LNCaP clone FGC (cell line): ENCODE data around the gene TGM5.
"Not testable (repeated sequence)": the region's sequence is repeated elsewhere in the genome, so short reads cannot be mapped to it uniquely, and the experiment has no call there.

Experiments
- DNase-seq: peaks from one replicate; pipeline ENCODE4 v3.0.0-alpha.2; 2011; ENCODE audit warnings: low read depth
- H3K4me3 ChIP-seq: 2 replicates; pipeline ENCODE4 v1.5.1; 2011; ENCODE audit warnings: mild to moderate bottlenecking, low read depth, low read length, control low read depth
- CTCF ChIP-seq: IDR thresholded peaks from 2 replicates; pipeline ENCODE4 v1.5.1; 2012; ENCODE audit warnings: mild to moderate bottlenecking; ENCODE audit not compliant: control insufficient read depth, insufficient read depth; ENCODE audit errors: extremely low read depth

Gene TGM5

GRCh38 chr15:43277231-43277823 lies 10.6 kb upstream of the TGM5 start:
- H3K4me3 ChIP-seq: no peak overlapping the region
- no peak for TF ChIP-seq CTCF
- DNase-seq: no peak

DNA sequence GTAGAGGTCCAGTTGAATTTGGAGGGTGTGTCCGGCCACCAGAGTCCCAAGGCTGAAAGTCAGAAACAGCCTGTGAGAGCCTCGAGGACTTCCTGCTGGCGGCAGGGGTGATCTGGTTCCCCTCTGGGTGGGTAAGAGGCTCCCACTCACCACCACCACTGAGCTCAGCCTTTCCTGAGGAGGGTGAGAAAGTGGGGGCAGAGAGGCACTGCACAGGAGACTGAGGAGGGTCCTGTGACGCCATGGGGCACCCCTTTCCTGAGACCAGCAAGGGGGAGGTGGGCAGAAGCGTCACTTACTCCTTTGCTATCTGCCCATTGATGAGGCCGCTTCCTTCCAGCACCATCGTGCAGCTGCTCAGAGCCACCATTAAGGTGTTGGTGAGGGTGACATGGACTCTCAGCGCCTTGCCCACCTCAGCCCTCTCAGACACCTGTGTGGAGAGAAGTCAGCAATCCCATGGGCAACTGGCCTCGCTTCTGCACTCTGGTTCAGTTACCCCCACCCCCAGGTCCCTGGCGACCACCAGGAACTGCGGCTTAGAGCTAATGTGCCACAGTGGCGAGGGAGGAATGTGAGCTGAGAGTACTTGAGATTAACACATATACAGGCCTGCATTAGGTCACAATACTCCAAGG lies 10.0 kb upstream of the TGM5 start:
- DNase-seq: no peak
- no peak overlapping the region for H3K4me3 ChIP-seq
- no peak for TF ChIP-seq CTCF

DNA sequence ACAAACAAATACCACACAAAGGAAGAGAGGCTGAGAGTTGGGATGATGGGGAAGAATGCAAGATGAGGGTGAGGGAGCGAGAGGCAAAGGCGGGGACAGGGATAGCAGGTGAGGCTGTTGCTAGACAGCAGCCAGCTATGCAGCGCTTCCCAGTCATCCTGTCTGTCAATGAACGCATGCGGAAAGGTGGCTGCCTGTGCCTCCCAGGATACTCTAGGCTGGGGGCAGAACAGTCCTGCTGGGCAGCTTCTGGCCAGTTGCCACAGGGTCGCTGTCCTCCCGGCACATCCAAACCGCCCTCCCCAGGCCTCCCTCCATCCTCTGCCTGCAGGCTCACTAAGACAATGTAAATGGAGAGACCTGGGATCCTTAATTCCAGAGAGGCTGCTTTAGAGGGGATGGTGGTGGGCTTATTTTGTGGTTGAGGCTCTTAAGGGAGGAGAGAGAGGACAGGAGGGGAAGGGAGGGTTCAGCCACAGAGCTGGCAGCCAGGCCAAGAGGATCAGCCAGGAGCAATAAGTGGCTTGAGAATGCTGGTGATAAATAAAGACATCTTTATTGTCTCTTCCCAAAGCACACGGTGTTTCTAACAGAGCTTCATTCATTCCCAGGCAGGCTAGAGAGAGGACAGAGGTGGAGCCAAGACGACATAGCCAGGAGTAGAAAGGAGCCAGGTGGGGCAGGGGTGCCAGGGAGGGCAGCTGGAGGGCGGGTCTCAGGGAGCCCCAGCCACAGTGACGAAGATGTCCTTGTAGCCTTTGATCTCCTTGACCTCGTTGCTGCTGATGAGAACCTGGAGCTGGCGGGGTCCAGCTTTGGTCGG lies 9.2 kb upstream of the TGM5 start:
- DNase-seq: no peak
- H3K4me3 ChIP-seq: no peak overlapping the region
- no peak for TF ChIP-seq CTCF

DNA sequence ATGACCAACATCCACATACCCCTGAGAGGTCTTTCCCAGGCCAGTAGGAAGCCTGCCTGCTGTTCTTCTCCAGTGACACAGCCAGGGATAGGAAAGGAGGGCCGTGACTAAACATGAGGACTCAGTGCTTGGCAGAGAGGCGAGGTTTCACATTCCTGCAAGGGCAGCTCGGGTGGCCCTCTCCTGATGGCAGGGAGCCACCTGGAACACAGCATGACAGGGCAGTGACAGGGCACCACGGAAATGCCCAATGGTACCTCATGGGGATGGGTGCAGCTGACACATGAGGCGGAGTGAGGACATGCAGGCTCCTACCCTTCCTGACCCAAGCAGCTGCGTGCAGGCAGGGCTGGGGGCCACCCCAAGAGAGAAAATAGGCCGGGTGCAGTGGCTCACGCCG lies 7.4 kb upstream of the TGM5 start:
- H3K4me3 ChIP-seq: no peak overlapping the region
- no peak for TF ChIP-seq CTCF
- DNase-seq: peak; percentile 51

DNA sequence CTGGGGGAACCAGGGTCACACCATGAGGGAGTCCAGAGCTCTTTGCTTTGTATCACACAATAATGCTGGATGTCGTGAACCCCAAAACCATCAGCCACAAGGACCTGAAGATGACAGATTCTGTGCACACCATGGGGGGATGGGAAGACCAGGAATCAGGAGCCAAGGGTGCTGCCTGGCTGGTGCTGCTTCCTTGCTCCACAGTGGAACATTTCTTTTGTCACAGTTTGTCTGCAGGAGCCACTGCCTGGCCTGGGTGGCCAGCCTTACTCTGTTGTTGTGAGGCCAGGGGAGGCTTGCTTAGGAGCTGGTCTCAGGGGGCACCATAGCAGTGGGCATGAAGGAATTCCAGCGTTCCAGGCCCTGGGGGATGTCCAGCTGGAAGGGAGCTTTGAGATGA lies 6.5 kb upstream of the TGM5 start:
- DNase-seq: no peak
- no peak overlapping the region for H3K4me3 ChIP-seq
- no peak for TF ChIP-seq CTCF

DNA sequence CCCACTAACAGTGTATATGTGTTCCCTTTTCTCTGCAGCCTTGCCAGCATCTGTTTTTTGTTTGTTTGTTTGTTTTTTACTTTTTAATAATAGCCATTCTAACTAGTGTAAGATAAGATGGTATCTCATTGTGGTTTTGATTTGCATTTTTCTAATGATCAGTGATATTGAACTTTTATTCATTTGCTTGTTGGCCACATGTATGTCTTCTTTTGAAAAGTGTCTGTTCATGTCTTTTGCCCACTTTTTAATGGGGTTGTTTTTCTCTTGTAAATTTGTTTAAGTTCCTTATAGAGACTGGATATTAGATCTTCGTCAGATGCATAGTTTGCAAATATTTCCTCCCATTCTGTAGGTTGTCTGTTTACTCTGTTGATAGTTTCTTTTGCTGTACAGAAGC lies 5.2 kb upstream of the TGM5 start:
- DNase-seq, H3K4me3 ChIP-seq: not testable (repeated sequence)

- no peak for DNase-seq
- H3K4me3 ChIP-seq: no peak overlapping the region
- TF ChIP-seq CTCF: no peak
Measured at GRCh38 chr15:43270676-43271306, 4.1 kb upstream of the TGM5 start.
